T-helper 2 cell treated with Interferon-gamma antibody and Interleukin-4, amounts not matched to agents 5 μg/mL and 100 μg/mL, for 36 hours (primary cell): Measurements from ENCODE around the gene FKBP1B.
"Not testable (repeated sequence)": the region's sequence is repeated elsewhere in the genome, so short reads cannot be mapped to it uniquely, and the experiment has no call there.

Experiments
- DNase-seq: peaks from one replicate; pipeline ENCODE4 v3.0.0; 2021; ENCODE audit warnings: low spot score
- H3K27ac Mint-ChIP-seq: one replicate; pipeline ENCODE4 v1.8.0; 2021; ENCODE audit warnings: mild to moderate bottlenecking, mixed read lengths
- H3K27me3 Mint-ChIP-seq: one replicate; pipeline ENCODE4 v1.8.0; 2021; ENCODE audit warnings: low read depth, mixed read lengths
- H3K36me3 Mint-ChIP-seq: one replicate; pipeline ENCODE4 v1.8.0; 2021; ENCODE audit warnings: low read depth, mixed read lengths
- H3K4me1 Mint-ChIP-seq: one replicate; pipeline ENCODE4 v1.8.0; 2021; ENCODE audit warnings: low read depth, mixed read lengths
- H3K4me3 Mint-ChIP-seq: one replicate; pipeline ENCODE4 v1.8.0; 2022; ENCODE audit warnings: mild to moderate bottlenecking, moderate library complexity, mixed read lengths
- H3K9me3 Mint-ChIP-seq: one replicate; pipeline ENCODE4 v1.8.0; 2021; ENCODE audit warnings: mixed read lengths

Gene FKBP1B

DNA sequence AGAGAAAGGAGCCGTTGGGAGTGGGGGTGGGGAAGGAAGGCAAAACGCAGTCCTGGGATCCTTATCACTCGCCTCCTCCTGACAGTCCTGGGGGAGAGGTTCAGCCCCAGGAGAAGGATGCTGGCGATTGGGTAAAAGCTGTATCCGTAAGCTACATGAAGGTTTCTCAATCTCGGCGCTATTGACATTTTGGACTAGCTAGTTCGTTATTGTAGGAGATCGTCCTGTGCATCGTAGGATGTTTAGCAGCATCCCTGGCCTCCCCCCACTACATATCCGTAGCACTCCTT lies 35.6 kb downstream of the FKBP1B start:
- Mint-ChIP-seq H3K4me3 (peak overlapping the region; percentile 86), H3K27ac (no peak overlapping the region), H3K27me3 (no peaks in the 10 kb centered on the region), H3K9me3 (no peaks in the 10 kb centered on the region), H3K36me3 (peaks cover 3% of the 10 kb centered on the region), H3K4me1 (peaks cover 8% of the 10 kb centered on the region)
- DNase-seq, result no peak

- Mint-ChIP-seq H3K4me3 (no peak overlapping the region), H3K36me3 (peaks cover 2% of the 10 kb centered on the region), H3K27ac (no peak overlapping the region), H3K4me1 (peaks cover 8% of the 10 kb centered on the region), H3K27me3 (no peaks in the 10 kb centered on the region), H3K9me3 (no peaks in the 10 kb centered on the region)
- no peak for DNase-seq
These were observed 36.7 kb downstream of the FKBP1B start for GRCh38 chr2:24086241-24086640.

GRCh38 chr2:24087032-24087431 lies 37.5 kb downstream of the FKBP1B start:
- H3K4me1 Mint-ChIP-seq, result peaks cover 8% of the 10 kb centered on the region
- no peak overlapping the region for H3K27ac Mint-ChIP-seq
- H3K9me3 Mint-ChIP-seq, result no peaks in the 10 kb centered on the region
- H3K27me3 Mint-ChIP-seq, result no peaks in the 10 kb centered on the region
- H3K36me3 Mint-ChIP-seq, result no peaks in the 10 kb centered on the region
- DNase-seq, result no peak
- no peak overlapping the region for H3K4me3 Mint-ChIP-seq

- peaks cover 2% of the 10 kb centered on the region for H3K36me3 Mint-ChIP-seq
- H3K4me3 Mint-ChIP-seq, result no peak overlapping the region
- H3K27me3 Mint-ChIP-seq, result no peaks in the 10 kb centered on the region
- no peak for DNase-seq
- no peaks in the 10 kb centered on the region for H3K9me3 Mint-ChIP-seq
- H3K27ac Mint-ChIP-seq, result no peak overlapping the region
- H3K4me1 Mint-ChIP-seq, result peaks cover 8% of the 10 kb centered on the region
These were observed 39.3 kb downstream of the FKBP1B start for GRCh38 chr2:24088821-24089359.

GRCh38 chr2:24093270-24093669 lies 43.7 kb downstream of the FKBP1B start:
- H3K4me1 Mint-ChIP-seq, DNase-seq, H3K4me3 Mint-ChIP-seq, H3K27ac Mint-ChIP-seq, H3K36me3 Mint-ChIP-seq, H3K27me3 Mint-ChIP-seq, H3K9me3 Mint-ChIP-seq: not testable (repeated sequence)

GRCh38 chr2:24095171-24095677 lies 45.7 kb downstream of the FKBP1B start:
- H3K4me3 Mint-ChIP-seq, H3K36me3 Mint-ChIP-seq, DNase-seq, H3K4me1 Mint-ChIP-seq, H3K27me3 Mint-ChIP-seq, H3K27ac Mint-ChIP-seq: not testable (repeated sequence)
- peaks cover 14% of the 10 kb centered on the region for H3K9me3 Mint-ChIP-seq

DNA sequence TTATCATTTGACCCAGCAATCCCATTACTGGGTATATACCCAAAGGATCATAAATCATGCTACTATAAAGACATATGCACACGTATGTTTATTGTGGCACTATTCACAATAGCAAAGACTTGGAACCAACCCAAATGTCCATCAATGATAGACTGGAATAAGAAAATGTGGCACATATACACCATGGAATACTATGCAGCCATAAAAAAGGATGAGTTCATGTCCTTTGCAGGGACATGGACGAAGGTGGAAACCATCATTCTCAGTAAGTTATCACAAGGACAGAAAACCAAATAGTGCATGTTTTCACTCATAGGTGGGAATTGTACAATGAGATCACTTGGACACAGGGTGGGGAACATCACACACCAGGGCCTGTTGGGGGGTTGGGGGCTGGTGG lies 51.2 kb downstream of the FKBP1B start:
- DNase-seq, H3K27me3 Mint-ChIP-seq, H3K4me1 Mint-ChIP-seq, H3K36me3 Mint-ChIP-seq, H3K27ac Mint-ChIP-seq, H3K4me3 Mint-ChIP-seq: not testable (repeated sequence)
- peaks cover 22% of the 10 kb centered on the region for H3K9me3 Mint-ChIP-seq

- H3K27me3 Mint-ChIP-seq, result peaks cover 2% of the 10 kb centered on the region
- no peaks in the 10 kb centered on the region for H3K4me1 Mint-ChIP-seq
These were observed 52.5 kb downstream of the FKBP1B start for GRCh38 chr2:24101992-24102391.

DNA sequence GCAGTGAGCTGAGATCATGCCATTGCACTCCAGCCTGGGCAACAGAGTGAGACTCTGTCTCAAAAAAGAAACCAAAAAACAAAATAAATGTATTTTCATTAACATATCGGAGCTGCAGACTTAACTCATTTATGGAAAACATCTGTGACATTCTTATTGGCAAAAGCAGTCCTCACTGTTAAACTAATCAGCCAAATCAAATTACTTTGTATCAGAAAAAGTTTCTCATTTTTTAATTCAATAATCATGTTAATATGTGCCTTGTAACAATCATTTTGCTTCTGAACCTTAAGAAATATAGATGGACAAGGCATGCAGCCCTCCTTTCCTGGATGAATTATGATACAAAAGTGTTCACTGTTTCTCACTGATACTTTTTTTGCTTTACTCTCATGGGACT lies 53.1 kb downstream of the FKBP1B start:
- H3K27ac Mint-ChIP-seq, result no peak overlapping the region
- peaks cover 37% of the 10 kb centered on the region for H3K9me3 Mint-ChIP-seq
- H3K27me3 Mint-ChIP-seq, result peaks cover 2% of the 10 kb centered on the region
- H3K36me3 Mint-ChIP-seq, result no peaks in the 10 kb centered on the region
- H3K4me3 Mint-ChIP-seq, result no peak overlapping the region
- no peaks in the 10 kb centered on the region for H3K4me1 Mint-ChIP-seq
- DNase-seq, result no peak

More at GRCh38 chr2:24101992-24102391, 52.5 kb downstream of the FKBP1B start:
- Mint-ChIP-seq H3K36me3 (no peaks in the 10 kb centered on the region), H3K4me3 (no peak overlapping the region), H3K27ac (no peak overlapping the region), H3K9me3 (peaks cover 31% of the 10 kb centered on the region)
- DNase-seq, result no peak

DNA sequence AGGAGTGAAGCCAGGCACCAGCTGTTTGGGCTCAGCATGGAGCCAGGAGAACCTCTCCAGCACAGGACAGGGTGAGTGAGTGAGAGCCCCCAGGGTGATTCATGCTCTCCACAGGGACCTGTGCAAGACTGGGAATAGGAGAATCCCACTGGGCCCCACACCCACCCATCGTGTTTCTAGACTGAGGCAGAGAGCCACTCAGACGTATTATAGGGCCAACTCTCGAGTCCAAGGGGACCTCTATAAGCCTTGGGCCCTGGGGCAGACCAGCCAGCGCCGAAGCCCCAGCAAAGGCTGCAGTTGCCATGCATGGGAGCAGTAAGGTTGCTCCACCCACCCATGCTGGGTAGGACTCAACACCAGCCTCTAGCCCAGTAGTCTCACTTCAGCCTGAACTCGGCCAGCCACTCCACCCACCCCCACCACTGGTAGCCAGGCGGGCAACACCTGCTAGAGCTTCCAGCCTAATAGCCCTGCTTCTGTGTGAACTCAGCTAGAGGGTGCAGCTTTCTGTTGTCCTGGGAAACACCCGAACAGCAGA lies 54.6 kb downstream of the FKBP1B start:
- Mint-ChIP-seq H3K9me3 (peaks cover 36% of the 10 kb centered on the region), H3K4me1 (no peaks in the 10 kb centered on the region), H3K27me3 (no peaks in the 10 kb centered on the region), H3K4me3 (no peak overlapping the region), H3K27ac (no peak overlapping the region), H3K36me3 (no peaks in the 10 kb centered on the region)
- DNase-seq, result no peak

DNA sequence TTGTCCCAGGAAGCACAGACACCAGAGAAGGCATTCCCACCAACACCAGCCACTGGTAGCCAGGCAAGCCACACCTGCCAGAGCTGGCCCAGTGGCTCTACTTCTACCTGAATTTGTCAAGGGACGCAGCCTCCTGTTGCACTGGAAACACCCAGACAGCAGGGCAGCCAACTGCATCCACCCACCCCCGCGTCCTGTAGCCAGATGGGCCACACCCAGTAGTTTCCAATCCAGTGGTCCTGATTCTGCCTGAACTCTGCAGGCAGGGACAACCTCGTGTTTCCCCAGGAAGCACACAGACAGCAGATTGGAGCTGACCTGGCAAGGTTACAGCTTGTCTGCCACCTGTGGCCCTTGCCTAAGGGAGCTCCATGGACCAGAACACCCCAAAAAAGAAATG lies 55.4 kb downstream of the FKBP1B start:
- H3K27me3 Mint-ChIP-seq, result no peaks in the 10 kb centered on the region
- no peak for DNase-seq
- H3K4me1 Mint-ChIP-seq, result no peaks in the 10 kb centered on the region
- no peaks in the 10 kb centered on the region for H3K36me3 Mint-ChIP-seq
- H3K9me3 Mint-ChIP-seq, result peaks cover 33% of the 10 kb centered on the region
- no peak overlapping the region for H3K27ac Mint-ChIP-seq
- no peak overlapping the region for H3K4me3 Mint-ChIP-seq

DNA sequence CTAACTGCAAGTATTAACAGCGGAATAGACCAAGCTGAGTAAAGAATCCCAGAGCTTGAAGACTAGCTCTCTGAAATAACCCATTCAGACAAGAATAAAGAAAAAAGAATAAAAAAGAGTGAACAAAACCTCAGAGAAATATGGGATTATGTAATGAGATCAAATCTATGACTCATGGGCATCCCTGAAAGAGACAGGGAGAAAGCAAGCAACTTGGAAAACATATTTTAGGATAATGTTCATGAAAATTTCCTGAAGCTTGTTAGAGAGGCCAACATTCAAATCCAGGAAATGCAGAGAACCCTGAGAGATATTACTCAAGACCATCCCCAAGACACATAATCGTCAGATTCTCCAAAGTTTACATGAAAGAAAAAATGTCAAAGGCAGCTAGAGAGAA lies 56.3 kb downstream of the FKBP1B start:
- peaks cover 27% of the 10 kb centered on the region for H3K9me3 Mint-ChIP-seq
- no peaks in the 10 kb centered on the region for H3K27me3 Mint-ChIP-seq
- H3K4me3 Mint-ChIP-seq, result no peak overlapping the region
- no peaks in the 10 kb centered on the region for H3K36me3 Mint-ChIP-seq
- no peak overlapping the region for H3K27ac Mint-ChIP-seq
- DNase-seq, result no peak
- no peaks in the 10 kb centered on the region for H3K4me1 Mint-ChIP-seq

DNA sequence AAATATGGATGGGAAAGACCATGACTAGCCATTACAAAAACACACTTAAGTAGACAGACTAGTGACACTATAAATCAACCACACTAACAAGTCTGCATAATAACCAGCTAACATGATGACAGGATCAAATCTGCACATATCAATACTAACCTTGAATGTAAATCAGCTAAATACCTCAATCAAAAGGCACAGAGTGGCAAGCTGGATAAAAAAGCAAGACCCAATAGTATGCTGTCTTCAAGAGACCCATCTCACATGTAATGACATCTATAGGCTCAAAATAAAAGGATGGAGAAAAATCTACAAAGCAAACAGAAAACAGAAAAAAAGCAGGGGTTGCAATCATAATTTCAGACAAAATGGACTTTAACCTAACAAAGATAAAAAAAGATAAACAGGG lies 57.2 kb downstream of the FKBP1B start:
- Mint-ChIP-seq H3K27me3 (no peaks in the 10 kb centered on the region), H3K9me3 (peaks cover 27% of the 10 kb centered on the region), H3K36me3 (no peaks in the 10 kb centered on the region), H3K4me3 (no peak overlapping the region), H3K27ac (no peak overlapping the region), H3K4me1 (no peaks in the 10 kb centered on the region)
- DNase-seq, result no peak

DNA sequence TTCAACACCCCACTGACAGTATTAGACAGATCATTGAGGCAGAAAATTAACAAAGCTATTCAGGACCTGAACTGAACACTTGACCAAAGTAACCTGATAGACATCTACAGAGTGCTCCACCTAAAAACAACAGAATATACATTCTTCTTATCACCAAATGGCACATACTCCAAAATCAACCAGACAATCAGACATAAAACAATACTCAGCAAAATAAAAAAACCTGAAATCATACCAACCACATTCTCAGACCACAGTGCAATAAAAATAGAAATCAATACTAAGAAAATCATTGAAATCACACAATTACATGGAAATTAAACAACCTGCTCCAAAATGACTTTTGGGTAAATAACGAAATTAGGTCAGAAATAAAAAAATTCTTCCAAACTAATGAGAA lies 57.8 kb downstream of the FKBP1B start:
- H3K27ac Mint-ChIP-seq, result no peak overlapping the region
- H3K4me1 Mint-ChIP-seq, result no peaks in the 10 kb centered on the region
- DNase-seq, result no peak
- no peaks in the 10 kb centered on the region for H3K27me3 Mint-ChIP-seq
- H3K4me3 Mint-ChIP-seq, result no peak overlapping the region
- no peaks in the 10 kb centered on the region for H3K36me3 Mint-ChIP-seq
- H3K9me3 Mint-ChIP-seq, result peaks cover 27% of the 10 kb centered on the region

DNA sequence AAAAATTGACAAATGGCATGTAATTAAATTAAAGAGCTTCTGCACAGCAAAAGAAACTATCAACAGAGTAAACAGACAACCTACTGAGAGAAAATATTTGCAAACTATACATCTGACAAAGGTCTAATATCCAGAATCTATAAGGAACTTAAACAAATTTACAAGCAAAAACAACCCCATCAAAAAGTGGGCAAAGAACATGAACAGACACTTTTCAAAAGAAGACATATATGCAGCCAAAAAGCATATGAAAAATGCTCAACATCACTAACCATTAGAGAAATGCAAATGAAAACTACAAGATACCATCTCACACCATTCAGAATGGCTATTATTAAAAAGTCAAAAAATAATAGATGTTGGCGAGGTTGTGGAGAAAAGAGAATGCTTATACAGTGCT lies 59.9 kb downstream of the FKBP1B start:
- not testable (repeated sequence) for H3K4me1 Mint-ChIP-seq, H3K27ac Mint-ChIP-seq, DNase-seq, H3K27me3 Mint-ChIP-seq, H3K4me3 Mint-ChIP-seq, H3K36me3 Mint-ChIP-seq
- H3K9me3 Mint-ChIP-seq, result peaks cover 27% of the 10 kb centered on the region
